ENCODE data around the gene VASH1. TPM values are rescaled to one million over a fixed set of nuclear protein-coding genes. Genes with fewer than 3 reads are reported as not detected.

The VASH1 gene
- total RNA-seq, 4 donors from 2014 or later: 4.3 to 12.8 (median 9.9) TPM

DNA sequence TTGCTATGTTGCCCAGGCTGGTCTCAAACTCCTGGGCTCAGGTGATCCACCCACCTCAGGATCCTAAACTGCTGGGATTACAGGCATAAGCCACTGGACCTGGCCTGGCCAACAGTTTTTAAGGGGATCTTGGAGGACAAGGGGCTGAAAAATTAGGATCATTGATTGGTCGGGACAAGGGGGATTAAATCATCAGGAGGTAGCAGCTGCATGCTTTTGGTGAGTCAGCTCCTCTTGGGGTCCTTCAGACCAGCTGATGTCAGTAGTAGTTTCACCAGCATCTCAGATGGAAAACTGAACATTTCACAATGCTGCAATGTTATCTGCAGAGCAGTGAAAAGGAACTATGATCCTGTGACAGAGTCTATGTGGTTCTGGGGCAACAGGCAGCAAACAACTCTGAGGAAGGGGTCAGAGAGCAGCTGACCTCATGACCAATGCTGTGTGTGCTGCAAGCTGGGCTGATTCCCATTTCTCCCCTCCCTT lies 71.3 kb downstream of the VASH1 start:
- Histone ChIP-seq H3K4me3 (no peak overlapping the region), H3K27me3 (peaks cover 14% of the 10 kb centered on the region), H3K9me3 (no peaks in the 10 kb centered on the region), H3K4me1 (no peaks in the 10 kb centered on the region), H3K27ac (no peak overlapping the region), H3K36me3 (no peaks in the 10 kb centered on the region)
- no peak for TF ChIP-seq EP300 (IDR thresholded peaks at IDR 0.05)
- TF ChIP-seq, protein P1, sequence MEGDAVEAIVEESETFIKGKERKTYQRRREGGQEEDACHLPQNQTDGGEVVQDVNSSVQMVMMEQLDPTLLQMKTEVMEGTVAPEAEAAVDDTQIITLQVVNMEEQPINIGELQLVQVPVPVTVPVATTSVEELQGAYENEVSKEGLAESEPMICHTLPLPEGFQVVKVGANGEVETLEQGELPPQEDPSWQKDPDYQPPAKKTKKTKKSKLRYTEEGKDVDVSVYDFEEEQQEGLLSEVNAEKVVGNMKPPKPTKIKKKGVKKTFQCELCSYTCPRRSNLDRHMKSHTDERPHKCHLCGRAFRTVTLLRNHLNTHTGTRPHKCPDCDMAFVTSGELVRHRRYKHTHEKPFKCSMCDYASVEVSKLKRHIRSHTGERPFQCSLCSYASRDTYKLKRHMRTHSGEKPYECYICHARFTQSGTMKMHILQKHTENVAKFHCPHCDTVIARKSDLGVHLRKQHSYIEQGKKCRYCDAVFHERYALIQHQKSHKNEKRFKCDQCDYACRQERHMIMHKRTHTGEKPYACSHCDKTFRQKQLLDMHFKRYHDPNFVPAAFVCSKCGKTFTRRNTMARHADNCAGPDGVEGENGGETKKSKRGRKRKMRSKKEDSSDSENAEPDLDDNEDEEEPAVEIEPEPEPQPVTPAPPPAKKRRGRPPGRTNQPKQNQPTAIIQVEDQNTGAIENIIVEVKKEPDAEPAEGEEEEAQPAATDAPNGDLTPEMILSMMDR (IDR thresholded peaks at IDR 0.05): no peak
- no peak for TF ChIP-seq POLR2A (IDR thresholded peaks at IDR 0.05)
- no peak for TF ChIP-seq POLR2AphosphoS5 (IDR thresholded peaks at IDR 0.05)
- ATAC-seq: peak; percentile 53
- WGBS, 2 donors (ENCODE audit: low coverage in 1 of 2): 71% methylated on average over 1 of the region's 1 CpG; no CpG with 5 or more reads in 1 of the 2 donors

Other genes with a start within 250 kb of the VASH1 start
- gene ANGEL1, start 51.4 kb downstream of the VASH1 start, total RNA-seq: 10 to 100 TPM in 2 of 4 donors, 1 to 10 TPM in 2; 9.0 to 27.5 (median 12.2) TPM
- gene LRRC74A, start 64.9 kb downstream of the VASH1 start, total RNA-seq: not detected

Measured in gastroesophageal sphincter (tissue), 4 donors.